Endothelial cell of umbilical vein (primary cell): ENCODE data around the gene SLC6A6.

Experiments
- POLR2A ChIP-seq: IDR thresholded peaks from 2 replicates; pipeline ENCODE4 v1.6.1; 2012; ENCODE audit warnings: low read depth, mild to moderate bottlenecking, control low read depth, low read length
- TF ChIP-seq, protein P1 (sequence below), 2 donors: IDR thresholded peaks; 1 replicate in 1 of 2; 2 replicates in 1 of 2; pipeline ENCODE4 v1.5.1; 2011; ENCODE audit warnings: low read length in 2 of 2, mild to moderate bottlenecking in 2 of 2, moderate library complexity in 2 of 2, control low read depth in 1 of 2, inconsistent platforms in 1 of 2, low read depth in 1 of 2; ENCODE audit not compliant: insufficient read depth in 1 of 2; ENCODE audit errors: extremely low read depth in 1 of 2
- TF ChIP-seq, protein P2 (sequence below): IDR thresholded peaks from 2 replicates; pipeline ENCODE4 v1.6.1; 2011; ENCODE audit not compliant: insufficient read depth, insufficient read length

DNA sequence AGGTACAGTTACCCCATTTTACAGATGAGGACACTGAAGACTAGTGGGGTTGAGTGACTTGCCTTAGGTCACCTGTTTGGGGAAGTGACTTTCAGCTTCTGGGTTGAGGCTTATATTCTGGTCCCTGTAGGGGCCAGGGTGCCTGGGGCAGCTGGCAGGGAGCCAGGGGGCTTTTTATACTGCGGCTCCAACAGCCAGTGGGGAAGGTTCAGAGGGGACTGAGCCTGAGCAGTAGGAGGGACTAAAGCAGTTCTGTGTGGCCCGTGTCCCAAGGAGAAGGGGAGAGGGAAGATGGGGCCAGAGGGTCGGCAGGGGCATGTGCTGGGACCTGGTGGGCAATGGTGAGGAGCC is 37.7 kb downstream of the SLC6A6 start:
- TF ChIP-seq, protein P1, sequence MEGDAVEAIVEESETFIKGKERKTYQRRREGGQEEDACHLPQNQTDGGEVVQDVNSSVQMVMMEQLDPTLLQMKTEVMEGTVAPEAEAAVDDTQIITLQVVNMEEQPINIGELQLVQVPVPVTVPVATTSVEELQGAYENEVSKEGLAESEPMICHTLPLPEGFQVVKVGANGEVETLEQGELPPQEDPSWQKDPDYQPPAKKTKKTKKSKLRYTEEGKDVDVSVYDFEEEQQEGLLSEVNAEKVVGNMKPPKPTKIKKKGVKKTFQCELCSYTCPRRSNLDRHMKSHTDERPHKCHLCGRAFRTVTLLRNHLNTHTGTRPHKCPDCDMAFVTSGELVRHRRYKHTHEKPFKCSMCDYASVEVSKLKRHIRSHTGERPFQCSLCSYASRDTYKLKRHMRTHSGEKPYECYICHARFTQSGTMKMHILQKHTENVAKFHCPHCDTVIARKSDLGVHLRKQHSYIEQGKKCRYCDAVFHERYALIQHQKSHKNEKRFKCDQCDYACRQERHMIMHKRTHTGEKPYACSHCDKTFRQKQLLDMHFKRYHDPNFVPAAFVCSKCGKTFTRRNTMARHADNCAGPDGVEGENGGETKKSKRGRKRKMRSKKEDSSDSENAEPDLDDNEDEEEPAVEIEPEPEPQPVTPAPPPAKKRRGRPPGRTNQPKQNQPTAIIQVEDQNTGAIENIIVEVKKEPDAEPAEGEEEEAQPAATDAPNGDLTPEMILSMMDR (IDR thresholded peaks at IDR 0.05; ENCODE audit: extremely low read depth in 1 of 2, insufficient read depth in 1 of 2, low read depth in 1 of 2, low read length in 2 of 2), result no peak
- TF ChIP-seq, protein P2, sequence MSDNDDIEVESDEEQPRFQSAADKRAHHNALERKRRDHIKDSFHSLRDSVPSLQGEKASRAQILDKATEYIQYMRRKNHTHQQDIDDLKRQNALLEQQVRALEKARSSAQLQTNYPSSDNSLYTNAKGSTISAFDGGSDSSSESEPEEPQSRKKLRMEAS, result no peak
- TF ChIP-seq POLR2A, result no peak
